ENCODE data around the gene GRAMD1A.

Gene GRAMD1A

DNA sequence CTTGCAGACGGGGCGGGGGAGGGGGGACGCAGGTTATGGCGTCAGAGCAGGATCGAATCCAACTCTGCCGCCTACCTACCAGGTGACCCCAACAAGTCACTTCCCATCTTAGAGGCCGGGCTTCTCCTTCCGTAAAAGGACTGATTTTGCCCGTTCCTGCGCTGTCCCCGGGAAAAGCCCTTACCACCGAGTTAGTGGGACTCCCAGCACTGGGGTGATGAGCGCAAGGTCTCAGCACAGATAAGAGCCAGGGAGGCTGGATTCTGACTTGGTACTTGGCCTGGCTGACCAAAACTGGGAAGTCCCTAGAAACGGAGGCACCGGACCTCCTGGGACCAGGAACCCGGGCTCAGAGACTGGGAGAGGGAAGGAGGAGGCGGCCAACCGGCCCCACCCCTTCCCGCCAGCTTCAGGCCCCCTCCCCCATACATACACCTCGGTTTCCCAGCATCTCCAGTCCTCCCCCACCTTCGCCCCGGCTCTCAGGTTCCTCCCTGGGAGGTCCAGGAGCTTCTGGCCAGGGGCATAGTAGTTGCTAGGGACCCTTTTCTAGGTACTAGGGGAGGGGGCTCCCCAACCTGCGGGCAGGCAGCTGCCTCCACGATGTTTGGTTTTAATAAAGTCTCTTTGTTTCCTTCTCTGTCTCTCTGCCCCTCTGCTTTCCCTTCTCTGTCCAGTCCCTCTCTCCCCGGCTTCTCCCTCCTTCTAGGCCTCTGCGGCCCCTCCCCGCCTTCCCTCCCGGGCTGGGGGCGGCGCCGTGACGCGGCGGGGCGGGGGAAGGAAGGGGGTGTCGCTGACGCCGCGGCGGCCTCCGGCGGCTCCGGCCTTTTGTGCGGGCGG is at the start of gene GRAMD1A:
GRAMD1A (plus strand) TSS at position 826 of the 840 bp plus-strand sequence. CDS start 156 bp downstream, outside the sequence.
- TF ChIP-seq, protein P1, sequence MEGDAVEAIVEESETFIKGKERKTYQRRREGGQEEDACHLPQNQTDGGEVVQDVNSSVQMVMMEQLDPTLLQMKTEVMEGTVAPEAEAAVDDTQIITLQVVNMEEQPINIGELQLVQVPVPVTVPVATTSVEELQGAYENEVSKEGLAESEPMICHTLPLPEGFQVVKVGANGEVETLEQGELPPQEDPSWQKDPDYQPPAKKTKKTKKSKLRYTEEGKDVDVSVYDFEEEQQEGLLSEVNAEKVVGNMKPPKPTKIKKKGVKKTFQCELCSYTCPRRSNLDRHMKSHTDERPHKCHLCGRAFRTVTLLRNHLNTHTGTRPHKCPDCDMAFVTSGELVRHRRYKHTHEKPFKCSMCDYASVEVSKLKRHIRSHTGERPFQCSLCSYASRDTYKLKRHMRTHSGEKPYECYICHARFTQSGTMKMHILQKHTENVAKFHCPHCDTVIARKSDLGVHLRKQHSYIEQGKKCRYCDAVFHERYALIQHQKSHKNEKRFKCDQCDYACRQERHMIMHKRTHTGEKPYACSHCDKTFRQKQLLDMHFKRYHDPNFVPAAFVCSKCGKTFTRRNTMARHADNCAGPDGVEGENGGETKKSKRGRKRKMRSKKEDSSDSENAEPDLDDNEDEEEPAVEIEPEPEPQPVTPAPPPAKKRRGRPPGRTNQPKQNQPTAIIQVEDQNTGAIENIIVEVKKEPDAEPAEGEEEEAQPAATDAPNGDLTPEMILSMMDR (IDR thresholded peaks at IDR 0.05; ENCODE audit: low read depth, low read length) = no peak
- peak; percentile 86 to 96 for DNase-seq (ENCODE audit: low read depth in 2 of 2)
- peak within 1 kb of the TSS; percentile 73 to 82 for H3K4me3 ChIP-seq (replicated peaks in 1 of 2; ENCODE audit: low read depth in 2 of 2, low read length in 2 of 2)

DNA sequence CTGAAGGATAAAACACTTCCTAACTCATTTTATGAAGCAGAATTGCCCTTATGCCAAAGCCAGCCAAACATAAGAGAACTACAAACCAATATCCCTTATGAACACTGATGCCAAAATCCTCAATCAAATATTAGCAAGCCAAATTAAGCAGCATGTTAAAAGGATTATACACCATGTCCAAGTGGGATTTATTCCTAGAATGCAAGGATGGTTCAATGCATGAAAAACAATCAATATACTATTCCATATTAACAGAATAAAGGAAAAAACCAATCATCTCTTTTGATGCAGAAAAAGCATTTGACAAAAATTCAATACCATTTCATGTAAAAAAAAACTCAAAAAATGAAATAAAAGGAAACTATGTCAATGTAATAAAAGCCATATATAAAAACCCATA is 47.0 kb upstream of the GRAMD1A start:
- TF ChIP-seq, protein P1 (IDR thresholded peaks at IDR 0.05; ENCODE audit: low read depth, low read length) = no peak
- no peak overlapping the region for H3K4me3 ChIP-seq (replicated peaks in 1 of 2; ENCODE audit: low read depth in 2 of 2, low read length in 2 of 2)
- DNase-seq (ENCODE audit: low read depth in 2 of 2) = no peak

- no peak overlapping the region for H3K4me3 ChIP-seq (replicated peaks in 1 of 2; ENCODE audit: low read depth in 2 of 2, low read length in 2 of 2)
- TF ChIP-seq, protein P1 (IDR thresholded peaks at IDR 0.05; ENCODE audit: low read depth, low read length) = no peak
- DNase-seq (ENCODE audit: low read depth in 2 of 2) = no peak
Measured at GRCh38 chr19:34957830-34958751, 42.0 kb upstream of the GRAMD1A start.

GRCh38 chr19:34959021-34959420 is 41.1 kb upstream of the GRAMD1A start:
- TF ChIP-seq, protein P1 (IDR thresholded peaks at IDR 0.05; ENCODE audit: low read depth, low read length) = no peak
- DNase-seq (ENCODE audit: low read depth in 2 of 2) = no peak
- no peak overlapping the region for H3K4me3 ChIP-seq (replicated peaks in 1 of 2; ENCODE audit: low read depth in 2 of 2, low read length in 2 of 2)

GRCh38 chr19:34960103-34960805 is 39.9 kb upstream of the GRAMD1A start:
- DNase-seq (ENCODE audit: low read depth in 2 of 2) = peak; percentile 37 to 73
- TF ChIP-seq, protein P1 (IDR thresholded peaks at IDR 0.05; ENCODE audit: low read depth, low read length) = no peak
- no peak overlapping the region for H3K4me3 ChIP-seq (replicated peaks in 1 of 2; ENCODE audit: low read depth in 2 of 2, low read length in 2 of 2)

DNA sequence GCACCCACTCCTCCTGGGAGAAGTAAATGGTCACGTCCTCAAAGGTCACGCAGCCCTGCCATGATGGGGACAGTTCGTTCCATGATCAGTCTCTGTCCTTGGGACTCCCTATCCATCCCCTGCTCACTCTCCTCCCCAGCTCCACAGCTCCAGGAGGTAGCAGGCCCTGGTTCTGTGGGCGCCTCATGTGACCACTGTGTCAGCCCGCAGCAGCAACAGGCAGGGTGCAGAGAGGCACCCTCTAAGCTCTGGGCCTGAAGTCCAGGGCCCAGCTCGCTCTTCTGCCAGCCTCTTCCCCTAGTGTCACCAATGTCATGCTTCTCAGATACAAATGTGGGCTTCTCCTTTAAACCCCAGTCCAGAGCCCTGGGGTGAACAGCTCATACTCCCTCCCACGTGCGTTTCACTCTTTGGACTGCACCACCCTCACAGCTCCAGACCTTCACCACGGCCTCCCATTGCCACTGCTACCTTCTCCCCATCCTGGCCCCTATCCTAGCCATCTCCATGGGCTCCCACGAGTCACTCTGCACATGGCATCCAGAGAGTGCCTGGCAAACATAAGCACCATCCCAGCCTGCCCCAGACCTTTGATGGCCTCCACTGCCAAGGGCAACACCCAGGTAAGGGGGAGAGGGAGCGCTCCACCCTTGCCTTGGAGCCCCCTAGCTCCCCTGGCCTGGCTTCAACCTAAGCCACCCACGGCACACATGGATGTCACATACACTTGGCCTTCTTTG is 39.0 kb upstream of the GRAMD1A start:
- H3K4me3 ChIP-seq (replicated peaks in 1 of 2; ENCODE audit: low read depth in 2 of 2, low read length in 2 of 2) = peak overlapping the region in 1 of 2 donors; percentile 14
- no peak for DNase-seq (ENCODE audit: low read depth in 2 of 2)
- TF ChIP-seq, protein P1 (IDR thresholded peaks at IDR 0.05; ENCODE audit: low read depth, low read length) = no peak

All from cardiac fibroblast (primary cell).